NK-92 treated with Interleukin-12 subunit alpha and Interleukin-12 subunit beta, amount 100 ng/mL, for 24 hours (cell line): Measurements from ENCODE around the gene CHAT.

Experiments
- DNase-seq: peaks from one replicate; lab custom pipeline; 2025; lab: John Stamatoyannopoulos, UW

Gene CHAT

DNA sequence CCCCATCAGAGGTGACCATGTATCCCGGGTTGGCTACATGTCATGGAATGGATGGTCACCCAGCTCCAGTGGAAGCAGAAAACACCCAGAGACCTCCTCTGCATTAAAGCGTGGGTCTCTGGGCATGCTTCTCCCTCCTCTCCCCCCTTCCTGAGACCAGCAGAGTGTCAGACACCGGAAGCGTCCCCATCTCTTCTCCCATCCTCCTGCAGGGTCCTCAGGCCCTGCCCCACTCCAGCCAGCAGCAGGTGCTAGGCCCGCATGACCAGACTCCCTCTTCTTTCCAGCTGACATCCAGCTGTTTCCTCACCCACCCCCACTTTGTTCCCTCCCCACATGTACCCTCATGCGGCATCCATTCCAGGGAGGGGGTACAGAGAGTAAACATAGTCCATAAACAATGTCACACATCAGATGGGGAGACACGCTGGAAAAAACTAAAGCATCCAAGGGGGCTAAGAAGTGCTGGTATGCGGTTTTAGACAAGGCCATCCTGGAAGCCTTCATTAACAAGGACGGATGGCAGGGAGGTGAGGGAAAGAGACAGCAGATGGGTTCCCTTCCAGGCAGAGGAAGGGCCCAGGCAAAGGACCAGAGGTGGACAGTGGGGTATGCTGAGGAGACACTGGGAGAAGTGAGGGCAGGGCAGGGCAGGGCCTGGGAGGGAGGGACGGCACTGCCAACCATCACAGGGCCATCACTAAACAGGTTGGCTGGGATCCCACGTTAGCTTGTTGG lies 16.2 kb upstream of the CHAT start:
- no peak for DNase-seq

GRCh38 chr10:49598164-49598856 lies 15.5 kb upstream of the CHAT start:
- no peak for DNase-seq

GRCh38 chr10:49598986-49599385 lies 14.9 kb upstream of the CHAT start:
- DNase-seq: no peak

- no peak for DNase-seq
Observed at GRCh38 chr10:49599546-49599945, 14.3 kb upstream of the CHAT start.

- no peak for DNase-seq
Observed at GRCh38 chr10:49600046-49600445, 13.8 kb upstream of the CHAT start.

- DNase-seq: no peak
Observed at GRCh38 chr10:49600781-49601400, 12.9 kb upstream of the CHAT start.

DNA sequence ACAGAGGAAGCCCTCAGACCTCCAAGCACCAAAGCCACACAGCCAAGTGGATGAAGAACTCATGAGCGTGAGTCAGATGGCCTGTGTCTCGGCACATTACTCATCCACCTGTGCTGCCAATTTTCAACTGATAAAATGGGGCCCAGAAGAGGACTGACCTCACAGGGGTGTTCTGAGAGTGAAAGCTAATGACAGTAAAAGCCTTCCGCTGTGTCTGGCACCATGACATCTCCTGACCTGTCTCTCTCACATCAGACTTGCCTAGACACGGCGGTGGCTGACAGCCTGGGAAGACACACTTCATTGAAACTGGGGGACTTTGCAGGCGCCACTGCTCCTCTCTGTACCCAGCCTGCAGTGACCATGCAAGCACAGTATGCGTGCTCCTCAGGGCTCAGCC lies 12.0 kb upstream of the CHAT start:
- DNase-seq: no peak

- DNase-seq: no peak
Observed at GRCh38 chr10:49602380-49603023, 11.3 kb upstream of the CHAT start.

GRCh38 chr10:49605216-49605938 lies 8.5 kb upstream of the CHAT start:
- no peak for DNase-seq

GRCh38 chr10:49605939-49606509 lies 7.8 kb upstream of the CHAT start:
- DNase-seq: no peak

- DNase-seq: no peak
Observed at GRCh38 chr10:49606981-49607535, 6.8 kb upstream of the CHAT start.

- DNase-seq: no peak
Observed at GRCh38 chr10:49608166-49609005, 5.5 kb upstream of the CHAT start.

DNA sequence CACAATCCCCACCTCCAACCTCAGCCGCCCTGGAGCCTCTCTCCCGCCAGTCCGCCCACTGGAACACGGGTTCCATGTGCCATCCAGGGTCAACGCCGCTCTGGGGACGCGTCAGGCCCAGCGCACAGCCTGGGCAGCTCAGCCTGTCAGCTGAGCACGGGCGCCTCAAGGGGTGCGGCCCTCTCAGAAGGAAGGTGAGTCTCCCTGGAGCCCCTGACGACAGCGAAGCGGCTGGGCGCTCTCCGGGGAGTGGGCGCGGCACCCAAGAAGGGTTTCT lies 4.9 kb upstream of the CHAT start:
- no peak for DNase-seq

- no peak for DNase-seq
Observed at GRCh38 chr10:49609283-49610113, 4.3 kb upstream of the CHAT start.

GRCh38 chr10:49610114-49610457 lies 3.8 kb upstream of the CHAT start, which contains the start of gene SLC18A3:
Gene SLC18A3, plus strand, starts transcription at chr10:49610310. Its CDS starts 431 bp downstream, at chr10:49610741.
- DNase-seq: no peak

- DNase-seq: no peak
Observed at GRCh38 chr10:49610458-49611165, 3.2 kb upstream of the CHAT start.

DNA sequence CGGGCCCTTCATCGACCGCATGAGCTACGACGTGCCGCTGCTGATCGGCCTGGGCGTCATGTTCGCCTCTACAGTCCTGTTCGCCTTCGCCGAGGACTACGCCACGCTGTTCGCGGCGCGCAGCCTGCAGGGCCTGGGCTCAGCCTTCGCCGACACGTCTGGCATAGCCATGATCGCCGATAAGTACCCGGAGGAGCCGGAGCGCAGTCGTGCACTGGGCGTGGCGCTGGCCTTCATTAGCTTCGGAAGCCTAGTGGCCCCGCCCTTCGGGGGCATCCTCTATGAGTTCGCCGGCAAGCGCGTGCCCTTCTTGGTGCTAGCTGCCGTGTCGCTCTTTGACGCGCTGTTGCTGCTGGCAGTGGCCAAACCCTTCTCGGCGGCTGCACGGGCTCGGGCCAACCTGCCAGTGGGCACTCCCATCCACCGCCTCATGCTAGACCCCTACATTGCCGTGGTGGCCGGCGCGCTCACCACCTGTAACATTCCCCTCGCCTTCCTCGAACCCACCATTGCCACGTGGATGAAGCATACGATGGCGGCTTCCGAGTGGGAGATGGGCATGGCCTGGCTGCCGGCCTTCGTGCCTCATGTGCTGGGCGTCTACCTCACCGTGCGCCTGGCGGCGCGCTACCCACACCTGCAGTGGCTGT lies 2.5 kb upstream of the CHAT start:
- no peak for DNase-seq

DNA sequence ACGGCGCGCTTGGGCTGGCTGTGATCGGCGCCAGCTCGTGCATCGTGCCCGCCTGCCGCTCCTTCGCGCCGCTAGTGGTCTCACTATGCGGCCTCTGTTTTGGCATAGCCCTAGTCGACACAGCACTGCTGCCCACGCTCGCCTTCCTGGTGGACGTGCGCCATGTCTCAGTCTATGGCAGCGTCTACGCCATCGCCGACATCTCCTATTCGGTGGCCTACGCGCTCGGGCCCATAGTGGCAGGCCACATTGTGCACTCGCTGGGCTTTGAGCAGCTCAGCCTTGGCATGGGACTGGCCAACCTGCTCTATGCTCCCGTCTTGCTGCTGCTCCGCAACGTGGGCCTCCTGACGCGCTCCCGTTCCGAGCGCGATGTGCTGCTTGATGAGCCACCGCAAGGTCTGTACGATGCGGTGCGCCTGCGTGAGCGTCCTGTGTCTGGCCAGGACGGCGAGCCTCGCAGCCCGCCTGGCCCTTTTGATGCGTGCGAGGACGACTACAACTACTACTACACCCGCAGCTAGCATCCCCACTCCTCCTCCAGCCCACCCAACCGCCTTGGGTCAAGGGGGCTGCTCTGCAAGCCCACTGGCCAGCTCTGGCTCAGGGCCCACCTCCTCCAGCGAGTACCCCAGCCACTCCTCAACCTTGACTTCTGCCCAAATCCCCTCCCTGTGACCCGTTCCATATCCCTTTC lies 1.9 kb upstream of the CHAT start:
- DNase-seq: no peak
